Fibroblast of skin of right biceps (primary cell): ENCODE data around the gene SRP54.
"Not testable (repeated sequence)": the region's sequence is repeated elsewhere in the genome, so short reads cannot be mapped to it uniquely, and the experiment has no call there.

Experiments used
- DNase-seq: peaks from one replicate; pipeline ENCODE4 v3.0.0-alpha.2; 2013

The SRP54 gene

GRCh38 chr14:34985740-34986139 lies 2.9 kb downstream of the SRP54 start:
- DNase-seq: no peak

- DNase-seq: no peak
Measured at GRCh38 chr14:34987180-34987579, 4.4 kb downstream of the SRP54 start.

GRCh38 chr14:34989762-34990161 lies 7.0 kb downstream of the SRP54 start:
- no peak for DNase-seq

DNA sequence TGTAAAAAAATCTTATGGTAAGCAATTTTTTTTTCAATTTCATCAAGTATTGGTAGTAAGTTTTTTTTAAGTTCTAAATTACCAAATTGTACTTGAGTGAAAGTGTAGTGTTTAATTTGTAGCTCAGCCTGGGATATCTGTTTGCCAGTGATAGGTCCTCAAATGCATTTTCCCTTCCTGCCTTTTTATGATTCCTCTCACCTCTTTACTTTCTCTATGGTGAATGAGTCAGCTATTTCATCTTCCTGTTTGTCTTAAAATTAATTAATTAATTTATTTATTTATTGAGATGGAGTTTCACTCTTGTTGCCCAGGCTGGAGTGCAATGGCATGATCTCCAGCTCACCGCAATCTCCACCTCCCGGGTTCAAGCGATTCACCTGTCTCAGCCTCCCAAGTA lies 10.6 kb downstream of the SRP54 start:
- no peak for DNase-seq

DNA sequence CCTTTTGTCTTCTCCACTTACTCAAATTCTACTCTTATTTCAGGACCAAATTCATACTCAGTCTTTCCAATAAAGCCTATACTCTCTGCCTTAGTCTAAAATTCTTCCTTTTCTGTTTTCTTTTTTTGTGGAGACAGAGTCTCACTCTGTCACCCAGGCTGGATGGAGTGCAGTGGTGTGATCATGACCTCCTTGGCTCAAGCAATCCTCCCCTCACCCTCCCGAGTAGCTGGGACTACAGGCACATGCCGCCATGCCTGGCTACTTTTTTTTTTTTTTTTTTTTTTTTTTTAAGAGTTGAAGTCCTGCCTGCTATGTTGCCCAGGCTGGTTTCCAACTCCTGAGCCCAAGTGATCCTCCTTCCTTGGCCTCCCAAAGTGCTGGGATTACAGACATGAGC lies 11.9 kb downstream of the SRP54 start:
- DNase-seq: no peak

DNA sequence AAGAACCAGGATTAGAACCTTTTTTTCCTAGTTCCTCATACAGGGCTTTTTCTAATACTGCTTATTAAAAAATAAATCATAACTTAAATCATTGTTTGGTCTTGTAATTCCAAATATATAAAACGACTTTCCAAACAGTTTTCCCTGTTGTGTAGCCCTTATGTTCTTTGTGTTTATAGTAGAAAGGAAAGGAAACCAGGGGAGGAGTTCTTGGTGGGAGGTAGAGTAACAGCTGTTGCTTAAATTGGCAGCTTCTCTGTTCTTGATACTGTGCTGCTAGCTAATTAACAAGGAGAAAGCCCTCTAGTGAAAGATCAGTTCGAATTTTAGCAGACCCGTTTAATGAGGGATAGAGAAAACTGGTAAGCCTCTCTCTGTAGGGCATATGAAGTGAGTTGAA lies 15.0 kb downstream of the SRP54 start:
- no peak for DNase-seq

- no peak for DNase-seq
Measured at GRCh38 chr14:34999500-34999899, 16.7 kb downstream of the SRP54 start.

DNA sequence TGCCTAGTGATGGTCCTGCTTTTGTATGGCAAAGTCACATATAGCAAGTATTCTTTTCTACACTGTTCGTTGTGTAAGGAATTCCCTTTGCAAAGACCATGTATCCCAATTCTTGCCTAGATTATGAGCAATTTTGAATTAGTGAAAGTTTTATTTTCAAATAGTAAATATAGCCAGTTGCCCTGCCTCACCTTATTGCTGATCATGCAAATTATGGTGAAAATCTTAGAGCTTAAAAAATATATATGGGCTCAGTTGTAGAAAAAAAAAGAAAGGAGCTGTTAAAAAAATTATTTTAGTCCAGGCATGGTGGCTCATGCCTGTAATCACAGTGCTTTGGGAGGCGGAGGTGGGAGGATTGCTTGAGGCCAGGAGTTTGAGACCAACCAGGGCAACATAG lies 18.8 kb downstream of the SRP54 start:
- no peak for DNase-seq

- DNase-seq: no peak
Measured at GRCh38 chr14:35004839-35005238, 22.0 kb downstream of the SRP54 start.

DNA sequence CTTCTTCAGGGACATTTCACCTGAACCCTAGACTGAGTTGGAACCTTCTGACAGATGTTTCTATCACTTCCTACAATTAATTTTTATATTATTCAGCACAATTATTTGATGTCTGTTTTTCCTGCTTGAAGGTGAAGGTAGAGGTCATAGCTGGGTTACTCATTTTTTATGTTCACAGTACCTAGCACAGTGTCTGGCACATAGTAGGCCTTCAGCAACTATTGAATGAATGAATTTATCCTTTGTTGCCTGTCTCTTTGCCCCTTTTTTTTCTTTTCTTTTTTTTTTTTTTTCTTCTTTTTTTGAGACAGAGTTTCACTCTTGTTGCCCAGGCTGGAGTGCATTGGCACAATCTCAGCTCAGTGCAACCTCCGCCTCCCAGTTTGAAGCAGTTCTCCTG lies 33.8 kb downstream of the SRP54 start:
- no peak for DNase-seq

DNA sequence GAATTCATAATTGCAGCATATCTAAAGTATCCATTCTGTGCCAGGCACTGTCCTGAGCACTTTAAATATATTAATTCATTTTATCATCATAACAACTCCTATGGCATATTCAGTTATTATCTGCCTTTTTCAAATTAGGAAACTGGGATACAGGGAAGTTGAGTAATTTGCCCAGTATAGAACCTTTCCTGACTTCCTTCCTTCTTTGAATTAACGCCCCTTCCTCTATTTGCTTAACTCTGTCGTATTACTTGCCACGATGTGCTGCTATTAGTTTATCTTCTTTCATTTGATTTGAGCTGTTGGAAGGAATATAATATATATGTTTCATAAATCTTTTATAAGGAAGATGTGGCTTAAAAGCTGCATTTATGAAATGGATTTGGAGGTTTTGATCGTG lies 37.9 kb downstream of the SRP54 start:
- no peak for DNase-seq

DNA sequence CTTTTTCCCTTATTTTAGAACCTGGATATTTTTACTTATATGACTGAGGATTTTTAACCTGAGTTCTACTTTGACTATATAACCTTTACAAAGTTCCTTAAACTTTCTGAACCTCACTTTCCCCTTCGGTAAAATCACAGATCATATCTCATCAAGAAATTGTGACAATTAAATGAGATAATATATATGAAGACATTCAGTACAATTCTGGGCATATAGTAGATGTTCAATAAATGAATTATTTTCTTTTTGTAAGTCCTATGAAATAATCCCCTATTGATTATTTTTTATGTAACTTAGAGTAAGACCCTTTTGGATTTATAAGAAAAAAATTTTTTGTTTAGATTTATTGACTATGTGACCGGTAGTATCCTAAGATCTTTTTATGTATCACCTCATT lies 45.6 kb downstream of the SRP54 start:
- DNase-seq: no peak

DNA sequence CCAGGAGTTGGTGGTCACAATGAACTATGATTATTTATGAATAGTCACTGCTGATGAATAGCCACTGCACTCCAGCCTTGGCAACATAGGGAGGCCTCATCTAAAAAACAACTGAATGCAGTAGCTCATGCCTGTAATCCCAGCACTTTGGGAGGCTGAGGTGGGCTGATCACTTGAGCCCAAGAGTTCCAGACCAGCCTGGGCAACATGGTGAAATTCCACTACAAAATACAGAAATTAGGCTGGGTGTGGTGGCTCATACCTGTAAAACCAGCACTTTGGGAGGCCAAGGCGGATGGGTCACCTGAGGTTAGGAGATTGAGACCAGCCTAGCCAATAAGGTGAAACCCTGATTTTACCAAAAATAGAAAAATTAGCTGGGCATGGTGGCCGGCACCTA lies 49.8 kb downstream of the SRP54 start:
- no peak for DNase-seq

- no peak for DNase-seq
Measured at GRCh38 chr14:35034440-35034833, 51.6 kb downstream of the SRP54 start.

DNA sequence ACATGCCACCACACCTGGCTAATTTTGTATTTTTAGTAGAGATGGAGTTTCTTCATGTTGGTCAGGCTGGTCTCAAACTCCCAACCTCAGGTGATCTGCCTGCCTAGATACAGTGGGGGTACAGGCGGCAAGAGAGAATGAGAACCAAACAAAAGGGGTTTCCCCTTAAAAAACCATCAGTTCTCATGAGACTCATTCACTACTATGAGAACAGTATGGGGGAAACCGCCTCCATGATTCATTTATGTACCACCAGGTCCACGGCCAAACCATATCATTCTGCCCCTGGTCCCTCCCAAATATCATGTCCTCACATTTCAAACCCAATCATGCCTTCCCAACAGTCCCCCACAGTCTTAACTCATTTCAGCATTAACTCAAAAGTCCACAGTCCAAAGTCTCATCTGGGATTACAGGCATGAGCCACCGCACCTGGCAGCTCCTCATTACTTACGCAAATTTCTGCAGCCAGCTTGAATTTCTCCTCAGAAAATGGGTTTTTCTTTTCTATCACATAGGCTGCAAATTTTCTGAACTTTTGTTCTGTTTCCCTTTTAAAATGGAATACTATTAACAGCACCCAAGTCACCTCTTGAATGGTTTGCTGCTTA lies 52.3 kb downstream of the SRP54 start:
- not testable (repeated sequence) for DNase-seq

DNA sequence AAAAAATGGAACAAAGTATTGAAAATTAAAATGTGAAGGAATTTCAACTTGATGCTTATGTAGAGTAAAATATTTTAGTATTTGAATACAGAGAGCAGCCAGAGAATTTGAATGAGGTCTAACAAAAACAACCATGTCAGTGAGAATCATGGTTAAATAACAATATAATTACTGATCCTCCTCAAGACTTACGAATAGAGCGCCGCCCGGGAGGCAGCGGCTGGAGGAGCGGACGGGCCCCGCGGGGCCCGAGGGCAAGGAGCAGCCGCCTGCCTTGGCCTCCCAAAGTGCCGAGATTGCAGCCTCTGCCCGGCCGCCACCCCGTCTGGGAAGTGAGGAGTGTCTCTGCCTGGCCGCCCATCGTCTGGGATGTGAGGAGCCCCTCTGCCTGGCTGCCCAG lies 55.5 kb downstream of the SRP54 start:
- not testable (repeated sequence) for DNase-seq

DNA sequence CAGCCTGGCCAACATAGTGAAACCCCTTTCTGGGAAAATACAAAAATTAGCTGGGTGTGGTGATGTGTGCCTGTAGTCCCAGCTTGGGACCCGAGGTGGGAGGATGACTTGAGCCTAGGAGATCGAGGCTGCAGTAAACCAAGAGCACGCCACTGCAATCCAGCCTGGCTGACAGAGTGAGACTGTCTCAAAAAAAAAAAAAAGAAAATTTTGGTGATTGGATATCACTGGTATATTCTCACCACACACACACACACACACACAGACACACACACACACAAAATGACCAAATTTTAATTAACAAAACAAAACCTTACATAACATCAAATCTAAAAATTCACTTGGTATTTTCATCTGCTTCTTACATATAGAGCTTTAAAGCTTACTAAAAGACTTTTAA lies 59.8 kb downstream of the SRP54 start:
- no peak for DNase-seq

- DNase-seq: no peak
Measured at GRCh38 chr14:35043046-35043445, 60.3 kb downstream of the SRP54 start.

GRCh38 chr14:35044939-35045797 lies 62.4 kb downstream of the SRP54 start:
- peak; percentile 39 for DNase-seq

- DNase-seq: no peak
Measured at GRCh38 chr14:35045798-35046047, 62.9 kb downstream of the SRP54 start.

- DNase-seq: peak; percentile 96
Measured at GRCh38 chr14:35046048-35046750, 63.4 kb downstream of the SRP54 start, which contains the start of gene FAM177A1. Gene FAM177A1 (plus strand): TSS chr14:35046272. CDS start chr14:35046464, 192 bp downstream.

GRCh38 chr14:35046751-35047536 lies 64.2 kb downstream of the SRP54 start:
- DNase-seq: no peak

DNA sequence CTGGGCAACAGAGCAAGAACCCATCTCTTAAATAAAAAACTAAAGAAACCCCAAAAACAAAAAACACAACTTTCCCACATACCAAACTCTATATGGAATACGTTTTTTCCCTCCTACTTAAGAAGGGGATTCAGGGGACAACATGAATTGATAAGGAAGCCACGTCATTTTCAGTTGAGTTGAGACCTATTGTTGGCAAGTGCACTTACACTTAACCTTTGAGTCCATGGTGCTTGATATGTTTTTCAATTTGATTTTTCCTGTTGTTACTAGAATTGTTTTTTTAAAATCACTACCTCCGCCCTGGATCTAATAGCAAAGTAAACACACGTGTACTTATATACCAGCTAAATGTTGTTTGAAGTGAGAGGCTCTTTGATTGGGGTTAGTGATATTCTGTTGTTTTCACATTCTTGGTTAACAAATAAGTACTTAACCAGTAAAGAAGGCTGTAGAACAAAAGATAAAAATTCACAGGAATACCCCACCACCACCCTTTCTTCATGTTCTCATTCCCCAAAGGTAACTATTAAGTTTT lies 65.3 kb downstream of the SRP54 start:
- no peak for DNase-seq
